Measurements from ENCODE around the gene GPNMB.

The GPNMB gene

GRCh38 chr7:23268746-23269145 is 22.2 kb downstream of the GPNMB start:
- FAIRE-seq (no peak), DNase-seq (ENCODE audit: low spot score) (no peak)

DNA sequence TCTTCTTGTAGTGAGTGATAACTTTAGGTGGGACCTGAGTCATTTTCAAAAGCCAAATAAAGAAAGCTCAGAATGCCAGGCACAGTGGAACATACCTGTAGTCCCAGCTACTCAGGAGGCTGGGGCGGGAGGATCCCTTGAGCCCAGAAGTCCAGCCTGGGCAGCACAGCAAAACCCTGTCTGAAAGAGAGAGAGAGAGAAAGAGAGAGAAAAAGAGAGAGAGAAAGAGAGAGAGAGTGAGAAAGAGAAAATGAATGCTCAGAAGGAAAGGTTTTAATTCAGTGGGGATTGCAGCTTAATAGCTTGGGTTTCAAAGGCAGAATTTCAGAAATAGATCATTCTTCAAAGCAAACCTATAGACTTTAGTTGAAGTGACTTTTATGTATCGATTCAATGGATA is 25.7 kb downstream of the GPNMB start:
- FAIRE-seq: no peak

GRCh38 chr7:23273141-23273599 is 26.6 kb downstream of the GPNMB start:
- FAIRE-seq (peak; percentile 92), DNase-seq (ENCODE audit: low spot score) (peak; percentile 95)

More for the DNA sequence above, 25.7 kb downstream of the GPNMB start:
- DNase-seq (ENCODE audit: low spot score): no peak

DNA sequence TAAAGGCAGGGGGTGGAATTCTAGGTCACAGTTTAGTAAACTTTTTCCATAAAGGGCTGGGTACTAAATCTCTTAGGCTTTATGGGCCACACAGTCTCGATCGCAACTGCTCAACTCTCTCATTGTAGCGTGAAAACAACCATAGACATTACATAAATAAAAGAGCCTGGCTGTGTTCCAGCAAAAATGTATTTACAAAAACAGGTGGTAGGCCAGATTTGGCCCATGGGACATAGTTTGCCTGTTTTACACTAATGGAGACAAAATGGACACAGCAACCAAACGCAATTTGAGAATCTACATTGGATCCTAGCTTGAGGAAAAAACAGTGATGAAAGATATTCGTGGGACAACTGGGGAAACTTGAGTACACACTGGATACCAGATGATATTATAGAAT is 29.3 kb downstream of the GPNMB start:
- DNase-seq (ENCODE audit: low spot score) (no peak), FAIRE-seq (no peak)

GRCh38 chr7:23276376-23276775 is 29.8 kb downstream of the GPNMB start:
- FAIRE-seq (no peak), DNase-seq (ENCODE audit: low spot score) (no peak)

DNA sequence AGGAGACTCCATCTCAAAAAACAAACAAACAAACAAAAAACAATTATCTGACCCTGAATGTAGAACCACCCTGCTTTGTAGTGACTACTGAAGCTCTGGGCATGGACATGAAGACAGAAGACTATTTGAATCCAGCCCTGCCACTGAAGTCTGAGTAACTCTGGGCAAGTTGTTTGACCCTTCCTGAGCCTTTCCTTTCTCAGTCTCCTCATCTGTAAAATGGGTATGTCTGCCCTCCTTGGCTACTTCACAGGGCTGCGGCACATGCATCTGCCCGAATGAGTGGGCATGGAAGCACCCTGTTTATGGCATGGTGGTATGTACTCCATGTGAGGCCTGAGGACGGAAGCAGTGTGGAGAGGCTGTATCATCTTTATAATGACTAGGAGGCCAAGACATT is 30.4 kb downstream of the GPNMB start:
- no peak for DNase-seq (ENCODE audit: low spot score)
- no peak for FAIRE-seq

- DNase-seq (ENCODE audit: low spot score) (peak; percentile 57), FAIRE-seq (peak; percentile 76)
Observed at GRCh38 chr7:23277359-23277989, 30.9 kb downstream of the GPNMB start.

DNA sequence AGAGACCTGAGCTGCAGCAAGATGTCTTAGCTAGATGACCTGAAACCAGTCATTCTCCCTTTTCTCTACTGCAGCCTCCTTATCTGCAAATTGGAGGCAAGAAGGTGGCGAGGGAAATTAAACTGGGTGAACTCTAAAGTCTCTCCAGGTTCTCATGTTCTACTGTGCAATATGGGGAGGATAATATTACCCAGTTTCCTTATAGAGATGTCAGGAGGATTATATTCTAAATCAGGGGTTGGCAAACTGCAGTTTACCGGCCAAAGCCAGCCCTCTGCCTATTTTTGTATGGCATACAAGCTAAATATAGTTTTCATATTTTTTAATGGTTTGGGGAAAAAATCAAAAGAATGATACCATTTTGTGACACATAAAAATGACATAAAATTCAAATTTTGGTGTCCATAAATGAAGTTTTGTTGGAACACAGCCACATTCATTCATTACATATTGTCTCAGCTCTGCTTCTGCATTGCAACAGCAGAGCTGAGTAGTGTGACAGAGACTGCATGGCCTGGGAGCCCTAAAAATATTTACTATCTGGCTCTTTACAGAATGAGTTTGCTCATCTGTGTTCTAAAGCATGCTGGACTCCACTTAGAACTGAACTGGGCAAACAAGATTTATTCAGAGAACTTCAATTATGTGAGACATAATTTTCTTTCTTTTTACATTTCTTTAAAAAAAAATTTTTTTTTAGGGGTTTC is 33.4 kb downstream of the GPNMB start:
- FAIRE-seq (no peak), DNase-seq (ENCODE audit: low spot score) (no peak)

GRCh38 chr7:23283086-23283485 is 36.5 kb downstream of the GPNMB start:
- DNase-seq (ENCODE audit: low spot score) (no peak), FAIRE-seq (no peak)

DNA sequence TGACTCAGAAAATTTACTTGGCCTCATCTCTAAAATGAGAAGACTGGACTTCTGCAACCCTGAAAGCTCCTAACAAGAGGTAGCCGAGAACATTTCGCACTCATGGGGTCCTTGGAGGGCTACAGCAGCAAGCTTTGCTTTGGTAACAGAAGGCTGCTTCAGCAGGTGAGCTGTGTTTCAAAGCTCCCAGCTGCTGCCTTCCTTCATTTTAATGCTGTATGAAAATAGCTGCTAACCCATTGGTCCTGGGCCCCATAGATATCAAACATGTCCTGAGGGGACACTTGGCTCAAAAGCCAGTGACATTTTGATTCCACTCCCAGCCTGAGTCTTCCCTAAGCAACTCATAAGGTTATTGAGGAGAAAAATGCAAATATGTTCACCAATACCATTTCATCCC is 38.3 kb downstream of the GPNMB start:
- FAIRE-seq (no peak), DNase-seq (ENCODE audit: low spot score) (no peak)

DNA sequence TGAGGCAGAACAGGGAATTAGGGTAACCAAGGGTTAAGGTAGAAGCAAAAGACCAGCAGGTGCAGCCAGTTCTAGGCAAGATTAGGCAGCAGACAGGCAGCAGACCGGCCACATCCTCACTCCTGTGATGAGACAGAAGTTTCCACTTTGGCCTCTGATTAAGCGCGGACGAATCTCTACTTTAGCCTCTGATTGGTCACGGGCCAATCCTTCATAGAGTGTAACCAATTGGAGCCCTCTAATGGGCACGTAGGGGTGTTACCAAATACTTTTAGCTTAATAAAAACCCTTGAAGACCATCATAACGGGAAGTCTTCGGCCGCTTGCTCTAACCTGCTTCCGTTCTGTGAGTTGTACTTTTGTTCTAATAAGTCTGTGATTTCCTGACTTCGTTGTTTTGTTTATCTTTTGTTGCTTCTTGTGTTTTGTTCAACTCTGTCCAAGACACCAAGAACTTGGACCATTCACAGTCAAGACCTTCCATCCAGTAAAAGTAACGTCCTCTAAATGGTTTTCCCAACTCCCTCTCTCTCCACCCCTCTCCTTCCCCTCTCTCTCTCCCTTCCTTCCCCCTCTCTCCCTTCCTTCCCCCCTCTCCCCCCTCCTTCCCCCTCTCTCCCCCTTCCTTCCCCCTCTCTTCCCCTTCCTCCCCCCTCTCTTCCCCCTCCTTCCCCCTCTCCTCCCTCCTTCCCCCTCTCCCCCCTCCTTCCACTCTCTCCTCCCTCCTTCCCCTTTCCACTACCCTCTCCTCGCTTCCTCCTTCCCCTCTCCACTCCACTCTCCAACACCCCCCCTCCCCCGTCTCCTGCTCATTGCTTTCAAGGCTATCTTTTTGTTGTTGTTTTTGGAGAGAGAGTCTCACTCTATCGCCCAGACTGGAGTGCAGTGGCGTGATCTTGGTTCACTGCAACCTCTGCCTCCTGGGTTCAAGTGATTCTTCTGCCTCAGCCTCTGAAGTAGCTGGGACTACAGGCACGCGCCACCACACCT is 39.4 kb downstream of the GPNMB start:
- no peak for DNase-seq (ENCODE audit: low spot score)
- no peak for FAIRE-seq

- FAIRE-seq (no peak), DNase-seq (ENCODE audit: low spot score) (no peak)
Observed at GRCh38 chr7:23287612-23288011, 41.0 kb downstream of the GPNMB start.

GRCh38 chr7:23290993-23291392 is 44.4 kb downstream of the GPNMB start:
- FAIRE-seq: no peak
- DNase-seq (ENCODE audit: low spot score): no peak

- no peak for DNase-seq (ENCODE audit: low spot score)
- no peak for FAIRE-seq
Observed at GRCh38 chr7:23291957-23292560, 45.5 kb downstream of the GPNMB start.

DNA sequence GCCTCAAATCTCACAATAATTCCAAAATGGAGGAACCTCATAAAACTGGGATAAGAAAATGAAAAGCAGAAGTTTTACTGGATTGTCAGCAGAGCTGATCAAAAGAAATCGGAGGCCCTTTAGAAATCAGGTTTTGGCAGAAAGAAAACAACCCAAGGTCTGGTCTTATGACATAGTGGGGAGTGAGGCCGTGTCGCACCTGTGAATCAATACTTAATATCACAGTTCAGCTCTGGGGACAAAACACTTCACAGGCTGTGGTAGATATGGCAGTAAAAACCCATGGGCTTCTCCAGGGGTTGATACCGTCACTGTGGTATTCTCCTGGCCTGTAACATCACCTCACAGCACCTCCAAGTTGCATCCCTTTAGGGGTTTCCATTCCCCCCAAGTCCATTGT is 46.0 kb downstream of the GPNMB start:
- DNase-seq (ENCODE audit: low spot score): no peak
- no peak for FAIRE-seq

GRCh38 chr7:23293500-23294073 is 47.0 kb downstream of the GPNMB start:
- no peak for FAIRE-seq
- no peak for DNase-seq (ENCODE audit: low spot score)

DNA sequence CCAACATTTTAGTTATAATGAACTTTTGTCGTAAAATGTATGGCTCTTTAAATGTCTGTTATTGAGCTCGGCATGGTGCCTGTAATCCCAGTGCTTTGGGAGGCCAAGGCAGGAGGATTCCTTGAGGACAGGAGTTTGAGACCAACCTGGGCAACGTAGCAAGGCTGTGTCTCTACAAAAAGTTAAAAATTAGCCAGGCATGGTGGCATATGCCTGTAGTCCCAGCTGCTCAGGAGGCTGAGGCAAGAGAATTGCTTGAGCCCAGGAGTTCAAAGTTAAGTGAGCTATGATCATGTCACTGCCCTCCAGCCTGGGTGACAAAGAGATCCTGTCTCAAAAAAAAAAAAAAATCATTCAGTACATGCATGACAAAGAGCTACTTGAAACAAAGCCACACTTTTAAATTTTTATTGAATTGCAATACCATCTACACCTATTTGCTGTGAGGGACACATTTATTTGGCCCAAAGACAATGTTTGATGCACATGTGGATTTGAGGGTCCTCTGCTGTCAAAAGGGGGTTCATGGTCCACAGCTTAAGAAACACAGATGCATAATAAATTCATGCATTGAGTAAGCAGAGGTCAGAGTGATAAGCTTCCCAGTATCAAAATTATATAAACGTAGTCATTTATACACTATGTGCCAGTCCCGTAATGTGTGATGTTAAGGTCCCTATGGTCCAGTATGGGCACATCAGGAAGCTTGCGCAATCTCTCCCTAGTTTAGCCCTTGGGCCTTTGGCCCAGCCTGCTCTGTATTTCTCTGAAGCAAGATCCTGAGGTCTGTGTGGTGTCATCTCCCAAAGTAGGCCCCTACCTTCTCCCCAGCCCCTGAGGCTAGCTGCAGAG is 48.2 kb downstream of the GPNMB start:
- FAIRE-seq (no peak), DNase-seq (ENCODE audit: low spot score) (no peak)

GRCh38 chr7:23295401-23295697 is 48.8 kb downstream of the GPNMB start:
- no peak for FAIRE-seq
- no peak for DNase-seq (ENCODE audit: low spot score)

DNA sequence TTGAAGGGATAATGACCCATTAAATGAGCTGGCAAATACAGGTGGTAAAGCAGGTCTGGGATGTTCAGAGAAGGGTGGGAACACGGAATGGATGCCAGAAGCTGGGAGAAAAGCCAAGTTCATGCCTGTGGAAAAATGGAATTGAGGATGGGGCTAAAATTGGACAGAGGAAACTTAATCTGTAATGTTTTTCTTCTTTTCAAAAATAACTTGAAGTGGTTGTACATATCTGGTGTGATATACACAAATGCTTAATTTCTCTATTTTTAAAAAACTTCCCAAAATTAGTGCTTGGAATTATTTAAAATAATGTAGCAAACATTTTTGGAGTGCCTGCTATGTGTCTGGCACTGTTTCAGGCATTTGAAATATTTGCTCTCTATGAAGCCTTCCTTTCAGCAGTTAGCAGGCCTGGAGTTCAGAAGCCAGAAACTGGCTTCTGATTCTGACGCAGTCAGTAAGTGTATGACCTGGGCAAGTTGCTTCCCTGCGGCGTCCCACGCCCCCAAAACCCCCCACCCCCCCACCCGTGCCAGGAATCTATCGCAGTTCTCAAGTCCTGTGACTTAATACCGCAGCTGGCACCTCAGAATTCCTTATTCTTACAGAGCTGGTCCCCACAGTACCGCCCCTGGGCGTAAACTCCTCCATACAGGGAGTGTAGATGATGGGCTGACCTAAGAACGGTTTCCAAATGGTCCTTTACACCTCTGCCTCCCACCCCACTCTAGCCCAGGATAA is 51.7 kb downstream of the GPNMB start:
- DNase-seq (ENCODE audit: low spot score): no peak
- no peak for FAIRE-seq

All from RCC 7860 (cell line).